HG03196 (cell line): ENCODE data around the gene UNC50.

Source experiments
- ATAC-seq: cut with Tn5 transposase; IDR thresholded peaks from one replicate; pipeline ENCODE4 v1.9.1; 2021; ENCODE audit not compliant: unreplicated experiment

UNC50 gene

GRCh38 chr2:98608116-98608961, at the start of gene UNC50, which contains the start of gene COA5:
UNC50 (plus strand) TSS chr2:98608589; CDS start chr2:98609760, 1,171 bp downstream.
COA5 (minus strand) TSS chr2:98608512; CDS start chr2:98608405, 107 bp downstream.
- peak; percentile 94 for ATAC-seq

GRCh38 chr2:98558852-98559530, 49.4 kb upstream of the UNC50 start:
- no peak for ATAC-seq

GRCh38 chr2:98559581-98559980, 48.8 kb upstream of the UNC50 start:
- ATAC-seq = no peak

GRCh38 chr2:98560256-98560771, 48.1 kb upstream of the UNC50 start:
- no peak for ATAC-seq

- ATAC-seq = no peak
Measured at GRCh38 chr2:98561018-98561417, 47.4 kb upstream of the UNC50 start.

- no peak for ATAC-seq
Measured at GRCh38 chr2:98561902-98562695, 46.3 kb upstream of the UNC50 start.

GRCh38 chr2:98563394-98563793, 45.0 kb upstream of the UNC50 start:
- ATAC-seq = no peak

GRCh38 chr2:98564541-98565132, 43.8 kb upstream of the UNC50 start:
- no peak for ATAC-seq

GRCh38 chr2:98565286-98565860, 43.0 kb upstream of the UNC50 start:
- no peak for ATAC-seq

- no peak for ATAC-seq
Measured at GRCh38 chr2:98565941-98566340, 42.4 kb upstream of the UNC50 start.

- ATAC-seq = no peak
Measured at GRCh38 chr2:98568161-98568956, 40.0 kb upstream of the UNC50 start.

- ATAC-seq = no peak
Measured at GRCh38 chr2:98569197-98569793, 39.1 kb upstream of the UNC50 start.

GRCh38 chr2:98569915-98570314, 38.5 kb upstream of the UNC50 start:
- no peak for ATAC-seq

- no peak for ATAC-seq
Measured at GRCh38 chr2:98570356-98570755, 38.0 kb upstream of the UNC50 start.

- no peak for ATAC-seq
Measured at GRCh38 chr2:98571121-98571701, 37.2 kb upstream of the UNC50 start.

GRCh38 chr2:98571796-98572195, 36.6 kb upstream of the UNC50 start:
- ATAC-seq = no peak

- no peak for ATAC-seq
Measured at GRCh38 chr2:98572211-98572610, 36.2 kb upstream of the UNC50 start.

GRCh38 chr2:98572676-98573075, 35.7 kb upstream of the UNC50 start:
- no peak for ATAC-seq

GRCh38 chr2:98573426-98573825, 35.0 kb upstream of the UNC50 start:
- ATAC-seq = no peak
